Caco-2 (cell line): Measurements from ENCODE around the gene GLI3. TPM values are rescaled to one million over a fixed set of nuclear protein-coding genes. Genes with fewer than 3 reads are reported as not detected.

Experiments used
- BruUV-seq: library from RNA; stranded (reverse); fragments of 400-500 nt; replicated peaks from 2 replicates; lab custom pipeline; 2021; lab: Mats Ljungman, UMichigan
- CTCF ChIA-PET: fragments of 300-600 bp; sonication (Branson Sonifier 250); formaldehyde crosslinking; loops from one replicate; lab custom pipeline; 2022; ENCODE audit warnings: antibody characterized with exemption; lab: Charles Lee
- POLR2A ChIA-PET: fragments of 300-600 bp; sonication (Branson Sonifier 250); formaldehyde crosslinking; loops from one replicate; lab custom pipeline; 2022; ENCODE audit warnings: antibody characterized with exemption; lab: Charles Lee
- DNase-seq, 2 experiments: peaks; one replicate each; pipeline versions ENCODE4 v3.0.0 to v3.0.0-alpha.2; 2020 to 2022
- H3K27me3 ChIP-seq: replicated peaks from 2 replicates; pipeline ENCODE4 v1.6.0; 2011; ENCODE audit warnings: low read length; ENCODE audit not compliant: control insufficient read depth, insufficient read depth
- H3K36me3 ChIP-seq: 2 replicates; pipeline ENCODE4 v1.5.1; 2011; ENCODE audit warnings: low read length; ENCODE audit not compliant: control insufficient read depth, insufficient read depth
- H3K4me1 ChIP-seq: fragments of 250-450 bp; sonication (Bioruptor Pico); 2 replicates; pipeline ENCODE4 v1.5.1; 2020; ENCODE audit warnings: mild to moderate bottlenecking
- H3K4me3 ChIP-seq: 2 replicates; pipeline ENCODE4 v1.5.1; 2011; ENCODE audit warnings: low read depth, mild to moderate bottlenecking, control low read depth, low read length
- H3K9me3 ChIP-seq: fragments of 250-450 bp; sonication (Bioruptor Pico); 2 replicates; pipeline ENCODE4 v1.5.1; 2020; ENCODE audit warnings: mild to moderate bottlenecking, moderate library complexity
- H3K27ac Mint-ChIP-seq: one replicate; pipeline ENCODE4 v1.8.0; 2022; ENCODE audit warnings: mixed read lengths; ENCODE audit not compliant: unreplicated experiment
- H3K27me3 Mint-ChIP-seq: one replicate; pipeline ENCODE4 v1.8.0; 2022; ENCODE audit warnings: mixed read lengths; ENCODE audit not compliant: insufficient read depth, unreplicated experiment
- H3K36me3 Mint-ChIP-seq: one replicate; pipeline ENCODE4 v1.8.0; 2022; ENCODE audit warnings: mild to moderate bottlenecking, mixed read lengths; ENCODE audit not compliant: insufficient read depth, unreplicated experiment
- H3K4me1 Mint-ChIP-seq: one replicate; pipeline ENCODE4 v1.8.0; 2022; ENCODE audit warnings: low read depth, mixed read lengths; ENCODE audit not compliant: unreplicated experiment
- H3K4me3 Mint-ChIP-seq: one replicate; pipeline ENCODE4 v1.8.0; 2022; ENCODE audit warnings: mild to moderate bottlenecking, moderate library complexity, mixed read lengths; ENCODE audit not compliant: unreplicated experiment
- H3K9me3 Mint-ChIP-seq: one replicate; pipeline ENCODE4 v1.8.0; 2022; ENCODE audit warnings: mixed read lengths; ENCODE audit not compliant: unreplicated experiment
- intact Hi-C: fragments of 100-400 bp; cut with micrococcal nuclease; formaldehyde crosslinking; loops from one replicate; pipeline ENCODE4 v1.10.0; 2022; ENCODE audit not compliant: unreplicated experiment
- total RNA-seq: library from RNA; stranded (reverse); gene quantifications from 2 replicates; pipeline ENCODE4 v1.2.3, GENCODE V29; 2022
- TF ChIP-seq, protein P1 (sequence below), 2 experiments: fragments of 200-600 bp in 1 of 2; IDR thresholded peaks; 1 replicate in 1 of 2; 2 replicates in 1 of 2; pipeline versions ENCODE4 v1.5.1 to v1.8.0; 2011 to 2022; ENCODE audit warnings: antibody characterized with exemption in 1 of 2, control low read depth in 1 of 2, inconsistent platforms in 1 of 2, low read depth in 1 of 2, low read length in 1 of 2, mild to moderate bottlenecking in 1 of 2, moderate library complexity in 1 of 2; ENCODE audit not compliant: insufficient read depth in 1 of 2, severe bottlenecking in 1 of 2, unreplicated experiment in 1 of 2

GLI3 gene
- total RNA-seq, 1 experiment from 2014 or later: 1.00 TPM

DNA sequence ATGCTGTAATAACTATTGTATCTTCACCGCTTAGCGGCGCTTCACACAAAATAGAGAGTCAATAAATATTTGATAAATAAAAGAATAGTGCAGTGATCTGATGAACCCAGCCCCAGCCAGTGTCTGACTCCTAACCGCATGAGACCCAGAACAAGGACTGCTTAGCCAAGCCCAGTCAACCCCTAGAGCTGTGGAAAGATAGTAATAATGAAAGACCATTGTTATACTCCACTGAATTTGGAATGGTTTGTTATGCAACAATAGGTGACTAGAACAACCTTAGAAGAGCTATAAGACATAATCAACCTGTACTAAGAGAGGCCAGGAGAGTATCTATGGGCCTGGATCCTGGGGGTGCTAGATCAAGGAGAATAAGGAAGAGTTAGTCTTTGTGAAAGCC is 303.6 kb downstream of the GLI3 start:
- TF ChIP-seq, protein P1, sequence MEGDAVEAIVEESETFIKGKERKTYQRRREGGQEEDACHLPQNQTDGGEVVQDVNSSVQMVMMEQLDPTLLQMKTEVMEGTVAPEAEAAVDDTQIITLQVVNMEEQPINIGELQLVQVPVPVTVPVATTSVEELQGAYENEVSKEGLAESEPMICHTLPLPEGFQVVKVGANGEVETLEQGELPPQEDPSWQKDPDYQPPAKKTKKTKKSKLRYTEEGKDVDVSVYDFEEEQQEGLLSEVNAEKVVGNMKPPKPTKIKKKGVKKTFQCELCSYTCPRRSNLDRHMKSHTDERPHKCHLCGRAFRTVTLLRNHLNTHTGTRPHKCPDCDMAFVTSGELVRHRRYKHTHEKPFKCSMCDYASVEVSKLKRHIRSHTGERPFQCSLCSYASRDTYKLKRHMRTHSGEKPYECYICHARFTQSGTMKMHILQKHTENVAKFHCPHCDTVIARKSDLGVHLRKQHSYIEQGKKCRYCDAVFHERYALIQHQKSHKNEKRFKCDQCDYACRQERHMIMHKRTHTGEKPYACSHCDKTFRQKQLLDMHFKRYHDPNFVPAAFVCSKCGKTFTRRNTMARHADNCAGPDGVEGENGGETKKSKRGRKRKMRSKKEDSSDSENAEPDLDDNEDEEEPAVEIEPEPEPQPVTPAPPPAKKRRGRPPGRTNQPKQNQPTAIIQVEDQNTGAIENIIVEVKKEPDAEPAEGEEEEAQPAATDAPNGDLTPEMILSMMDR (IDR thresholded peaks at IDR 0.05; ENCODE audit: insufficient read depth in 1 of 2, low read depth in 1 of 2, low read length in 1 of 2, severe bottlenecking in 1 of 2, unreplicated experiment in 1 of 2): no peak
- BruUV-seq: no TSS peak
- intact Hi-C loops: no loop called here
- Mint-ChIP-seq H3K4me3 (no peak overlapping the region), H3K36me3 (no peaks in the 10 kb centered on the region), H3K27me3 (peaks cover 26% of the 10 kb centered on the region), H3K9me3 (peaks cover 9% of the 10 kb centered on the region), H3K27ac (no peak overlapping the region), H3K4me1 (no peaks in the 10 kb centered on the region)
- no peak overlapping the region for H3K4me3 ChIP-seq
- no peaks in the 10 kb centered on the region for H3K36me3 ChIP-seq
- no peaks in the 10 kb centered on the region for H3K9me3 ChIP-seq
- ChIA-PET CTCF (no interaction called here), POLR2A (no interaction called here)
- no peaks in the 10 kb centered on the region for H3K27me3 ChIP-seq
- no peak for DNase-seq
- no peaks in the 10 kb centered on the region for H3K4me1 ChIP-seq

DNA sequence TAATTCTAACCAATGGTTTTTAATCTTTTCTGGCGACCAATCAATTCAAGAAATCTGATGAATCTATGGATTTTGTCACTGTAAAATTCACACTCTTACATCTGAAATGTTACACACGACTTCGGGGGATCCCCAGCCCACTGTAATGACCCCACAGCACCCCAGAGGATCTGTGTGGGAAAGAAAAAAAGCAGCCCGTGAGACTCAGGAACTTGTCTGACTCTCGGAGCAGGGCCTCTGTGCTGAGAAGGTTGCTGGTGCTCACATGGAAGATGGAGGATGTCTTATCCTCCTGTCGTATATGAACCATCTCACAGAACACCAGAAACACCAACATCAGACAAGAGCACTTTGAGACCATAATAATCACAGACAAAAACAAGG is 305.8 kb downstream of the GLI3 start:
- BruUV-seq: no TSS peak
- no peak overlapping the region for H3K27ac Mint-ChIP-seq
- no peak for DNase-seq
- intact Hi-C loops: no loop called here
- TF ChIP-seq, protein P1 (IDR thresholded peaks at IDR 0.05; ENCODE audit: insufficient read depth in 1 of 2, low read depth in 1 of 2, low read length in 1 of 2, severe bottlenecking in 1 of 2, unreplicated experiment in 1 of 2): no peak
- H3K4me1 ChIP-seq: no peaks in the 10 kb centered on the region
- ChIA-PET POLR2A (no interaction called here), CTCF (no interaction called here)
- H3K4me3 Mint-ChIP-seq: no peak overlapping the region
- H3K36me3 Mint-ChIP-seq: no peaks in the 10 kb centered on the region
- H3K4me3 ChIP-seq: no peak overlapping the region
- H3K9me3 Mint-ChIP-seq: peaks cover 9% of the 10 kb centered on the region
- no peaks in the 10 kb centered on the region for H3K36me3 ChIP-seq
- peaks cover 25% of the 10 kb centered on the region for H3K27me3 Mint-ChIP-seq
- H3K9me3 ChIP-seq: no peaks in the 10 kb centered on the region
- H3K4me1 Mint-ChIP-seq: no peaks in the 10 kb centered on the region
- H3K27me3 ChIP-seq: no peaks in the 10 kb centered on the region

DNA sequence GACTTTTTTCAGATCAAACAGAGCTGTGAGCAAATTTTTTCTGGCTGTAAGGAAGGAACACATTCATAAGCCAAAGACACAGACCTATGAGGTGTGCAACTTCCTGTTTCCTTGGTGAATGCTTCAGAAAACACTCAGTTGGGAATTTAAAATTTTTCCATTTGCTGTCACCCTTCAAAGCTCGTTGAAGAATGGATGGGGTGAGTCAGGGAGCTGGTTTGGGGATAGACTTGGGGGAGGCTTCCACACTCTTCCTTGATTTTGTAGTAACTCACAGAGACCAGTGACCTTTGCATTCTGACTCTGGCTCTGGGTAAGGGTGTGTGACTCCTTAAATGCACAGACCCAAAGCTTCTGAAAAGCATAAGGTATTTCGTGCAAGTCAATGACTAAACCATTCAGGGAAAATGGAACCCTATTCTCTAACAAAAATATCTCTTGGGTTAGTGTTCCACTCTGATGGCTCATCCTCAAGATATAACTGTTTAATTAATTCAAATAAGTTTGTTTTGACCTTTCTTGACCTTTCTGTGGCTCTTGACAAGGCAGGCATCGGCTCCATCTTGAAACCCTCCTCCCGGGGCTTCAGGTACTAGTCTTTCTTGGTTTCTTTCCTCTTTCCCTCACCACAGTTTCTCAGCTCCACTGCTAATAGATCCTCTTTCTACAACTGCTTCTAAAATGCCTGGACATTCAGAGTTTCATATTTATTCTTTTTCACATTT is 306.3 kb downstream of the GLI3 start:
- intact Hi-C loops: no loop called here
- H3K36me3 ChIP-seq: no peaks in the 10 kb centered on the region
- no peaks in the 10 kb centered on the region for H3K4me1 ChIP-seq
- H3K9me3 ChIP-seq: no peaks in the 10 kb centered on the region
- TF ChIP-seq, protein P1 (IDR thresholded peaks at IDR 0.05; ENCODE audit: insufficient read depth in 1 of 2, low read depth in 1 of 2, low read length in 1 of 2, severe bottlenecking in 1 of 2, unreplicated experiment in 1 of 2): no peak
- H3K27me3 ChIP-seq: no peaks in the 10 kb centered on the region
- H3K27me3 Mint-ChIP-seq: peaks cover 21% of the 10 kb centered on the region
- CTCF ChIA-PET: interaction anchor here (1.0 kb wide), 1 partner anchor 10 kb away, joined by 3 read pairs; no protein-coding TSS in a partner anchor
- no peak overlapping the region for H3K4me3 Mint-ChIP-seq
- POLR2A ChIA-PET: no interaction called here
- no peaks in the 10 kb centered on the region for H3K4me1 Mint-ChIP-seq
- H3K27ac Mint-ChIP-seq: no peak overlapping the region
- BruUV-seq: no TSS peak
- H3K9me3 Mint-ChIP-seq: peaks cover 9% of the 10 kb centered on the region
- no peaks in the 10 kb centered on the region for H3K36me3 Mint-ChIP-seq
- H3K4me3 ChIP-seq: no peak overlapping the region
- no peak for DNase-seq
